PC-3 (cell line): ENCODE results near the gene GDF15. TPM values are rescaled to one million over a fixed set of nuclear protein-coding genes. Genes with fewer than 3 reads are reported as not detected.

Source experiments
- ATAC-seq: fragments of 200-7000 bp; cut with Tn5 transposase; 2 replicates; pipeline ENCODE4 v1.9.1; 2020; ENCODE audit warnings: mild to moderate bottlenecking, moderate library complexity
- BruUV-seq: library from RNA; stranded (reverse); fragments of 400-500 nt; replicated peaks from 2 replicates; lab custom pipeline; 2021; lab: Mats Ljungman, UMichigan
- CTCF ChIA-PET: fragments of 300-600 bp; sonication (Branson Sonifier 250); formaldehyde crosslinking; loops from one replicate; lab custom pipeline; 2022; ENCODE audit warnings: antibody characterized with exemption; lab: Charles Lee
- POLR2A ChIA-PET: fragments of 300-600 bp; sonication (Branson Sonifier 250); formaldehyde crosslinking; loops from one replicate; lab custom pipeline; 2022; ENCODE audit warnings: antibody characterized with exemption; ENCODE audit not compliant: unreplicated experiment; lab: Charles Lee
- DNase-seq: peaks from one replicate; pipeline ENCODE4 v3.0.0-alpha.2; 2015
- H2AFZ ChIP-seq: fragments of 300-600 bp; sonication (generic); 2 replicates; pipeline ENCODE4 v1.6.0; 2016; ENCODE audit warnings: antibody characterized with exemption, low read length
- H3F3A ChIP-seq: fragments of 300-600 bp; sonication (generic); one replicate; pipeline ENCODE4 v1.6.0; 2017; ENCODE audit warnings: antibody characterized with exemption, low read length, control low read depth, mild to moderate bottlenecking; ENCODE audit not compliant: unreplicated experiment
- H3K27ac ChIP-seq: fragments of 300-600 bp; sonication (generic); 2 replicates; pipeline ENCODE4 v1.5.1; 2016; ENCODE audit warnings: mild to moderate bottlenecking, low read length
- H3K27me3 ChIP-seq: fragments of 300-600 bp; sonication (generic); 2 replicates; pipeline ENCODE4 v1.6.1; 2016; ENCODE audit warnings: low read length, mixed read lengths
- H3K36me3 ChIP-seq: fragments of 300-600 bp; sonication (generic); 2 replicates; pipeline ENCODE4 v1.6.1; 2016; ENCODE audit warnings: low read depth, mixed run types, low read length, mixed read lengths
- H3K4me1 ChIP-seq: fragments of 300-600 bp; sonication (generic); 2 replicates; pipeline ENCODE4 v1.5.1; 2016; ENCODE audit warnings: low read length; ENCODE audit not compliant: insufficient read depth
- H3K4me2 ChIP-seq: fragments of 300-600 bp; sonication (generic); 2 replicates; pipeline ENCODE4 v1.6.0; 2016; ENCODE audit warnings: low read length
- H3K4me3 ChIP-seq: fragments of 300-600 bp; sonication (generic); 2 replicates; pipeline ENCODE4 v1.5.1; 2016; ENCODE audit warnings: mild to moderate bottlenecking, low read length, mixed read lengths
- H3K79me2 ChIP-seq: fragments of 300-600 bp; sonication (generic); 2 replicates; pipeline ENCODE4 v1.6.1; 2017; ENCODE audit warnings: low read length, mixed read lengths
- H3K9ac ChIP-seq: fragments of 300-600 bp; sonication (generic); 2 replicates; pipeline ENCODE4 v1.6.0; 2016; ENCODE audit warnings: mild to moderate bottlenecking, low read length
- H3K9me2 ChIP-seq: fragments of 300-600 bp; sonication (generic); replicated peaks from 2 replicates; pipeline ENCODE4 v1.6.1; 2016; ENCODE audit warnings: mixed run types, low read length, mixed read lengths
- H3K9me3 ChIP-seq: fragments of 300-600 bp; sonication (generic); 2 replicates; pipeline ENCODE4 v1.6.1; 2016; ENCODE audit warnings: low read length, mixed read lengths
- H4K20me1 ChIP-seq: fragments of 300-600 bp; sonication (generic); 2 replicates; pipeline ENCODE4 v1.6.1; 2016; ENCODE audit warnings: low read length, mixed read lengths
- CTCF ChIP-seq: fragments of 300-600 bp; sonication (generic); conservative IDR thresholded peaks from 2 replicates; pipeline ENCODE4 v1.5.1; 2017; ENCODE audit warnings: antibody characterized with exemption, low read depth, mild to moderate bottlenecking, low read length
- EZH2 ChIP-seq: fragments of 300-600 bp; sonication (generic); IDR thresholded peaks from one replicate; pipeline ENCODE4 v1.6.1; 2017; ENCODE audit warnings: antibody characterized with exemption, mild to moderate bottlenecking, low read length; ENCODE audit not compliant: unreplicated experiment
- EZH2phosphoT487 ChIP-seq: fragments of 300-600 bp; sonication (generic); IDR thresholded peaks from 2 replicates; pipeline ENCODE4 v1.6.1; 2018; ENCODE audit warnings: mild to moderate bottlenecking, antibody characterized with exemption, low read length, borderline replicate concordance
- intact Hi-C: fragments of 100-400 bp; cut with micrococcal nuclease; formaldehyde crosslinking; loops from 2 replicates; pipeline ENCODE4 v1.9.0; 2023
- total RNA-seq: library from RNA; depleted of rRNA; stranded (reverse); fragments of >200 nt; gene quantifications from 2 replicates; pipeline ENCODE4 v1.2.3, GENCODE V29; 2014

GDF15 gene
- total RNA-seq, 1 experiment from 2014 or later: 84.3 TPM

- no peak overlapping the region for H3K4me2 ChIP-seq
- H3K4me3 ChIP-seq: no peak overlapping the region
- H3K4me1 ChIP-seq: peaks cover 16% of the 10 kb centered on the region
- H4K20me1 ChIP-seq: no peaks in the 10 kb centered on the region
- no peak overlapping the region for H2AFZ ChIP-seq
- ChIA-PET POLR2A (no interaction called here), CTCF (no interaction called here)
- H3K79me2 ChIP-seq: no peaks in the 10 kb centered on the region; the same call in 1 of the 2 replicates
- H3K9me3 ChIP-seq: no peaks in the 10 kb centered on the region
- DNase-seq: no peak
- no peak overlapping the region for H3K27ac ChIP-seq
- H3K36me3 ChIP-seq: no peaks in the 10 kb centered on the region
- ATAC-seq: no peak
- TF ChIP-seq EZH2phosphoT487: no peak
- no peak for TF ChIP-seq EZH2
- TF ChIP-seq CTCF: no peak
- no peak overlapping the region for H3K9ac ChIP-seq
- no peaks in the 10 kb centered on the region for H3K9me2 ChIP-seq
- no peaks in the 10 kb centered on the region for H3K27me3 ChIP-seq
- intact Hi-C loops: no loop called here
- BruUV-seq: no TSS peak
- no peaks in the 10 kb centered on the region for H3F3A ChIP-seq
Measured at GRCh38 chr19:18384775-18385174, 1.2 kb upstream of the GDF15 start.

GRCh38 chr19:18385359-18385674 is 641 bp upstream of the GDF15 start:
- BruUV-seq: TSS peak; percentile 89
- Histone ChIP-seq H3K4me1 (peaks cover 11% of the 10 kb centered on the region), H3K27me3 (no peaks in the 10 kb centered on the region), H4K20me1 (no peaks in the 10 kb centered on the region), H3K9me2 (no peaks in the 10 kb centered on the region), H2AFZ (peak overlapping the region; percentile 19; the same call in 1 of the 2 replicates), H3K79me2 (no peaks in the 10 kb centered on the region; the same call in 1 of the 2 replicates), H3F3A (no peaks in the 10 kb centered on the region), H3K27ac (no peak overlapping the region), H3K4me2 (peak overlapping the region; percentile 53), H3K9ac (no peak overlapping the region), H3K9me3 (no peaks in the 10 kb centered on the region), H3K36me3 (no peaks in the 10 kb centered on the region), H3K4me3 (no peak overlapping the region)
- ATAC-seq: no peak
- intact Hi-C loops: no loop called here
- ChIA-PET POLR2A (no interaction called here), CTCF (interaction anchor here (0.5 to 1.0 kb wide), 6 partner anchors 11 to 106 kb away, joined by 3 to 8 read pairs (median 4); no protein-coding TSS in a partner anchor)
- DNase-seq: no peak
- TF ChIP-seq EZH2phosphoT487: no peak
- no peak for TF ChIP-seq CTCF
- TF ChIP-seq EZH2: no peak

GRCh38 chr19:18386543-18387271 is 749 bp downstream of the GDF15 start:
- H3K9ac ChIP-seq: 0 out of 2 replicates have a peak overlapping the region, but pooled peaks have one; percentile 17
- H3K9me3 ChIP-seq: no peaks in the 10 kb centered on the region
- no peak for ATAC-seq
- no peaks in the 10 kb centered on the region for H3K36me3 ChIP-seq
- no peaks in the 10 kb centered on the region for H4K20me1 ChIP-seq
- POLR2A ChIA-PET: interaction anchor here (0.5 kb wide), 1 partner anchor 876 kb away, joined by 16 read pairs; no protein-coding TSS in a partner anchor
- BruUV-seq: TSS peak; percentile 53
- H3K4me2 ChIP-seq: peak overlapping the region; percentile 53
- intact Hi-C loops: no loop called here
- no peaks in the 10 kb centered on the region for H3K27me3 ChIP-seq
- no peaks in the 10 kb centered on the region; the same call in 1 of the 2 replicates for H3K79me2 ChIP-seq
- no peak for DNase-seq
- no peaks in the 10 kb centered on the region for H3F3A ChIP-seq
- TF ChIP-seq CTCF (no peak), EZH2 (no peak), EZH2phosphoT487 (no peak)
- no peak overlapping the region for H3K27ac ChIP-seq
- CTCF ChIA-PET: interaction anchor here (0.6 to 1.0 kb wide), 6 partner anchors 12 to 107 kb away, joined by 3 to 14 read pairs (median 4); no protein-coding TSS in a partner anchor
- peaks cover 6% of the 10 kb centered on the region for H3K4me1 ChIP-seq
- no peaks in the 10 kb centered on the region for H3K9me2 ChIP-seq
- no peak overlapping the region for H2AFZ ChIP-seq
- peak overlapping the region; percentile 47 for H3K4me3 ChIP-seq
